CD4-positive, alpha-beta T cell (primary cell): ENCODE results near the gene FASN. TPM values are rescaled to one million over a fixed set of nuclear protein-coding genes. Genes with fewer than 3 reads are reported as not detected.

Source experiments
- ATAC-seq: fragments of 200-7000 bp; cut with Tn5 transposase; one replicate; pipeline ENCODE4 v1.10.0; 2022; ENCODE audit warnings: mild to moderate bottlenecking; ENCODE audit not compliant: poor library complexity
- CTCF ChIA-PET: fragments of 350-600 bp; sonication (Branson Sonifier 250); formaldehyde crosslinking; loops from one replicate; lab custom pipeline; 2021; ENCODE audit warnings: antibody characterized with exemption, inconsistent platforms; lab: Charles Lee
- POLR2A ChIA-PET: fragments of 350-600 bp; sonication (Branson Sonifier 250); formaldehyde crosslinking; loops from one replicate; lab custom pipeline; 2021; ENCODE audit warnings: antibody characterized with exemption, inconsistent platforms; lab: Charles Lee
- DNase-seq, 14 experiments: peaks; one replicate each; pipeline ENCODE4 v3.0.0-alpha.2; 2013 to 2020; ENCODE audit warnings: mixed read lengths in 2 of 14
- H3K27ac ChIP-seq, 2 donors: one replicate each; pipeline versions ENCODE4 v1.5.1 to v1.7.0; 2013; ENCODE audit warnings: low read length in 2 of 2, low read depth in 1 of 2, mild to moderate bottlenecking in 1 of 2
- H3K27me3 ChIP-seq, 2 experiments: 1 replicate in 1 of 2; 2 replicates in 1 of 2; pipeline versions ENCODE4 v1.6.1 to v1.7.0; 2013; ENCODE audit warnings: low read length in 2 of 2, control low read depth in 1 of 2, mild to moderate bottlenecking in 1 of 2, moderate library complexity in 1 of 2; ENCODE audit not compliant: insufficient read depth in 2 of 2, control insufficient read depth in 1 of 2
- H3K36me3 ChIP-seq: one replicate; pipeline ENCODE4 v1.6.1; 2013; ENCODE audit warnings: low read length, control low read depth; ENCODE audit not compliant: insufficient read depth
- H3K4me1 ChIP-seq: one replicate; pipeline ENCODE4 v1.6.1; 2013; ENCODE audit warnings: low read length, control low read depth; ENCODE audit not compliant: insufficient read depth
- H3K4me3 ChIP-seq: one replicate; pipeline ENCODE4 v1.5.1; 2013; ENCODE audit warnings: mild to moderate bottlenecking, low read length, moderate library complexity
- H3K9me3 ChIP-seq, 2 experiments: 1 replicate in 1 of 2; 2 replicates in 1 of 2; pipeline versions ENCODE4 v1.6.1 to v1.7.0; 2013; ENCODE audit warnings: low read length in 2 of 2, mild to moderate bottlenecking in 2 of 2, control low read depth in 1 of 2, moderate library complexity in 1 of 2; ENCODE audit not compliant: control insufficient read depth in 1 of 2, insufficient read depth in 1 of 2
- H3K27ac Mint-ChIP-seq: one replicate; pipeline ENCODE4 v1.8.0; 2020; ENCODE audit warnings: mixed read lengths
- H3K27me3 Mint-ChIP-seq: one replicate; pipeline ENCODE4 v1.8.0; 2021; ENCODE audit warnings: mixed read lengths
- H3K36me3 Mint-ChIP-seq: one replicate; pipeline ENCODE4 v1.8.0; 2021; ENCODE audit warnings: low read depth, mixed read lengths
- H3K4me1 Mint-ChIP-seq: one replicate; pipeline ENCODE4 v1.8.0; 2021; ENCODE audit warnings: low read depth, mixed read lengths
- H3K4me3 Mint-ChIP-seq: one replicate; pipeline ENCODE4 v1.8.0; 2020; ENCODE audit warnings: mild to moderate bottlenecking, mixed read lengths
- H3K9me3 Mint-ChIP-seq: one replicate; pipeline ENCODE4 v1.8.0; 2020; ENCODE audit warnings: mixed read lengths
- intact Hi-C, 2 experiments: fragments of 100-400 bp; cut with DNase I in 1 of 2; cut with micrococcal nuclease in 1 of 2; formaldehyde crosslinking; loops; one replicate each; pipeline versions ENCODE4 v1.15.1 to v1.9.0; 2023 to 2025; cut with DNase I, micrococcal nuclease
- total RNA-seq, 174 experiments: library from RNA in 2 of 174; stranded (reverse) in 2 of 174; gene quantifications; one replicate each; pipeline ENCODE4 v1.2.3 and lab custom pipeline; 2021 to 2026
- TF ChIP-seq, protein P1 (sequence below): fragments of 200-600 bp; IDR thresholded peaks from one replicate; pipeline ENCODE4 v1.8.0; 2022; ENCODE audit warnings: antibody characterized with exemption, mild to moderate bottlenecking

The FASN gene
- total RNA-seq, 2 experiments from 2014 or later, result 168 to 174 TPM

DNA sequence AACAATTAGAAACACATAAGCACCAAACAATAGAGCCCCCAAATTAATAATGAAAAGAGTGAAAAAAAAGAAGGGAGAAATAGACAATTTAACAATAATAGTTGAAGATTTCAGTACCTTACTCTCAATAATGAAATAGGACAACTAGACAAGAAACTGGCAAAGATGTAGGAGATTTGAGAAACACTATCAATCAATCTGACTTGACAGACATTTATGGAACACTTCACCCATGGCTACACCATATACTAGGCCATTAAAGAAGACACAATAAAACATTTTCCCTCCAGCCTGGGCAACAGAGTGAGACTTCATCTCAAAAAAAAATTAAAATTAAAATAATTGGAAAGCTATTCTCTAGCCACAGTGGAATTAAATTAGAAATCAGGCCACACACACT lies 27.4 kb downstream of the FASN start:
- Histone ChIP-seq H3K27ac (no peak overlapping the region), H3K4me1 (peaks cover 12% of the 10 kb centered on the region), H3K4me3 (no peak overlapping the region), H3K9me3 (no peaks in the 10 kb centered on the region), H3K36me3 (no peaks in the 10 kb centered on the region), H3K27me3 (no peaks in the 10 kb centered on the region)
- ChIA-PET POLR2A (no interaction called here), CTCF (no interaction called here)
- intact Hi-C loops, result no loop called here
- Mint-ChIP-seq H3K27me3 (no peaks in the 10 kb centered on the region), H3K9me3 (no peaks in the 10 kb centered on the region), H3K4me1 (no peaks in the 10 kb centered on the region), H3K27ac (no peak overlapping the region), H3K4me3 (no peak overlapping the region), H3K36me3 (no peaks in the 10 kb centered on the region)
- ATAC-seq (no peak), DNase-seq (no peak)
- TF ChIP-seq, protein P1, sequence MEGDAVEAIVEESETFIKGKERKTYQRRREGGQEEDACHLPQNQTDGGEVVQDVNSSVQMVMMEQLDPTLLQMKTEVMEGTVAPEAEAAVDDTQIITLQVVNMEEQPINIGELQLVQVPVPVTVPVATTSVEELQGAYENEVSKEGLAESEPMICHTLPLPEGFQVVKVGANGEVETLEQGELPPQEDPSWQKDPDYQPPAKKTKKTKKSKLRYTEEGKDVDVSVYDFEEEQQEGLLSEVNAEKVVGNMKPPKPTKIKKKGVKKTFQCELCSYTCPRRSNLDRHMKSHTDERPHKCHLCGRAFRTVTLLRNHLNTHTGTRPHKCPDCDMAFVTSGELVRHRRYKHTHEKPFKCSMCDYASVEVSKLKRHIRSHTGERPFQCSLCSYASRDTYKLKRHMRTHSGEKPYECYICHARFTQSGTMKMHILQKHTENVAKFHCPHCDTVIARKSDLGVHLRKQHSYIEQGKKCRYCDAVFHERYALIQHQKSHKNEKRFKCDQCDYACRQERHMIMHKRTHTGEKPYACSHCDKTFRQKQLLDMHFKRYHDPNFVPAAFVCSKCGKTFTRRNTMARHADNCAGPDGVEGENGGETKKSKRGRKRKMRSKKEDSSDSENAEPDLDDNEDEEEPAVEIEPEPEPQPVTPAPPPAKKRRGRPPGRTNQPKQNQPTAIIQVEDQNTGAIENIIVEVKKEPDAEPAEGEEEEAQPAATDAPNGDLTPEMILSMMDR, result no peak

DNA sequence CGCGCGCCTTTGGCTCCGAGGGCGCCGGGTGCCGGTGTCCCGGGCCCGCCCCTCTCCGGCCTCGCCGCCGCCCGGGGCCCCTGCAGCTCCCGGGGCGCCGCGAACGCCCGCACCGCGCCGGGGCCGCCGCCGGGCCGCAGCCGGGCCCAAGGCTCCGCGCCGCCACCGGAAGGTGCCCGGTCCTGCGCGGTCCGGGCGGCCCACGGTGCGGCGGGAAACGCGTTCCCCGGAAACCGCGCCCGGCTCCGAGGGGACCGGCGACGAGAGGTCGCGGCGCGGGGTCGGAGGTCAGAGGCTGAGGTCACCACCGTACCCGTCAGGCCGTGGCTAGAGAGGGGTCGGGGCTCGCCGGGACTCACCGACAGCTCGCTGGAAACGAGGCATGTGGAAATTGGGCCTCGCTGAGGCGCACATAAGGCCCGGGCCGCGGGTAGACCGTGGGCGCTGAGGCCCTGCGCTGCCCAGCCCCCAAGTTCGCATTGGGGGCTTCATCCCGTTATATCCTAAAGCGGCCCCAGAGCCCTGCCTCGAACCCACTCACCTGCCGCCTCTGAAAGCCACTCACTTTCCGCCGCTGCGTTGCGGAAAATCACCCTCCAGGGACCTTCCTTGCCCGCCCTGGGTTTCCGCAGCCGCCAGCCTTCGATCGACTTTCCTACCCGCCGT lies 32.3 kb downstream of the FASN start, which contains the start of gene DUS1L:
Gene DUS1L (minus strand): TSS at position 167 of the 666 bp plus-strand sequence. CDS start 745 bp downstream, outside the sequence.
- H3K9me3 Mint-ChIP-seq, result no peaks in the 10 kb centered on the region
- intact Hi-C loops, result loop anchor here (1.0 to 2.0 kb wide), 3 partner anchors 14 to 33 kb away; partner anchors contain the start of genes GPS1 (in 2 of the 2), RFNG (in 2 of the 2) and FASN (in 1 of the 2)
- ChIA-PET CTCF (interaction anchor here (1.0 to 1.7 kb wide), 3 partner anchors 35 to 106 kb away, joined by 3 to 7 read pairs (median 3); no protein-coding TSS in a partner anchor), POLR2A (interaction anchor here (0.6 to 3.0 kb wide), 13 partner anchors 11 to 238 kb away, joined by 3 to 17 read pairs (median 4); partner anchors contain the start of genes DCXR, FASN, GPS1 and RAC3)
- H3K4me3 ChIP-seq, result peak within 1 kb of the TSS; percentile 81
- H3K4me1 Mint-ChIP-seq, result peaks cover 9% of the 10 kb centered on the region
- peaks cover 34% of the 10 kb centered on the region for H3K4me1 ChIP-seq
- peak within 1 kb of the TSS; percentile 88 for H3K27ac Mint-ChIP-seq
- peak; percentile 43 to 89 (median 66) for DNase-seq
- ATAC-seq, result peak; percentile 88
- TF ChIP-seq, protein P1, result no peak
- H3K36me3 ChIP-seq, result peaks cover 18% of the 10 kb centered on the region
- no peaks in the 10 kb centered on the region for H3K27me3 Mint-ChIP-seq
- no peaks in the 10 kb centered on the region for H3K36me3 Mint-ChIP-seq
- H3K9me3 ChIP-seq, result no peaks in the 10 kb centered on the region
- no peaks in the 10 kb centered on the region for H3K27me3 ChIP-seq
- H3K4me3 Mint-ChIP-seq, result peak within 1 kb of the TSS; percentile 89
- peak within 1 kb of the TSS; percentile 65 to 85 for H3K27ac ChIP-seq

- Mint-ChIP-seq H3K4me3 (peak overlapping the region; percentile 58), H3K27me3 (no peaks in the 10 kb centered on the region), H3K4me1 (peaks cover 9% of the 10 kb centered on the region), H3K9me3 (no peaks in the 10 kb centered on the region), H3K36me3 (peaks cover 2% of the 10 kb centered on the region), H3K27ac (no peak overlapping the region)
- intact Hi-C loops, result loop anchor here (1.0 to 2.0 kb wide), 2 partner anchors 14 kb away; partner anchors contain the start of genes GPS1 (in 2 of the 2) and RFNG (in 2 of the 2)
- Histone ChIP-seq H3K27ac (peak overlapping the region; percentile 30 to 35), H3K9me3 (no peaks in the 10 kb centered on the region), H3K27me3 (no peaks in the 10 kb centered on the region), H3K4me1 (peaks cover 34% of the 10 kb centered on the region), H3K36me3 (peaks cover 24% of the 10 kb centered on the region), H3K4me3 (peak overlapping the region; percentile 81)
- POLR2A ChIA-PET, result interaction anchor here (0.7 to 3.0 kb wide), 8 partner anchors 13 to 238 kb away, joined by 3 to 17 read pairs (median 5); partner anchors contain the start of genes FASN, GPS1, RAC3 and RFNG
- CTCF ChIA-PET, result interaction anchor here (1.0 kb wide), 1 partner anchor 34 kb away, joined by 3 read pairs; no protein-coding TSS in a partner anchor
- ATAC-seq (peak; percentile 63), DNase-seq (peak in 4 of 14 experiments; percentile 19 to 48 (median 32))
- TF ChIP-seq, protein P1, result no peak
These were observed 32.8 kb downstream of the FASN start for GRCh38 chr17:82065193-82065637.
